Stimulated activated CD8-positive, alpha-beta memory T cell treated with anti-CD3 and anti-CD28 coated beads, Interleukin-15, amount 100 ng/mL, for 48 hours (primary cell): ENCODE results near the gene CRYGS.
"Not testable (repeated sequence)": the region's sequence is repeated elsewhere in the genome, so short reads cannot be mapped to it uniquely, and the experiment has no call there.

Source experiments
- DNase-seq, 2 donors: peaks; one replicate each; pipeline ENCODE4 v3.0.0-alpha.2; 2020; ENCODE audit warnings: low read depth in 2 of 2

Gene CRYGS

GRCh38 chr3:186519021-186519658, 25.0 kb downstream of the CRYGS start:
- DNase-seq, result peak in 1 of 2 donors; percentile 53

- no peak for DNase-seq
Observed at GRCh38 chr3:186517218-186517617, 27.0 kb downstream of the CRYGS start.

DNA sequence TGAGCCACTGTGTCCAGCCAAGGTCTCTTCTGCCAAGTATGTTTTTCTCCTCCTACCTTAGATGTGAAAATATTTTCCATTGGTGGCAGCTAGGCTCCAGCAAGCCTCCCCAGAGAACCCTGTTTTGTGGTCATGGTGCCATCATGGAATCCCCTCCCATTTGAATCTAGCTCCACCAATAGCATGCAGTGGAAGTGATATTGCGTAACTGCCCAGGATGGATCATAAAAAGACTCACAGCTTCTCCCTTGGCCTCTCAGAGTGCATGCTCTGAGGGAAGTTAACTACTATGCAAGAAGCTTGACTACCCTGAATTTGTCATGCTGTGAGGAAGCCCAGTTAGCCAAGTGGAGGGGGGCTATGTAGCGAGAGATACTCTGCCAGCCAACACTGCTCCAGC, 27.5 kb downstream of the CRYGS start:
- no peak for DNase-seq

GRCh38 chr3:186515125-186515524, 29.1 kb downstream of the CRYGS start:
- DNase-seq, result no peak

DNA sequence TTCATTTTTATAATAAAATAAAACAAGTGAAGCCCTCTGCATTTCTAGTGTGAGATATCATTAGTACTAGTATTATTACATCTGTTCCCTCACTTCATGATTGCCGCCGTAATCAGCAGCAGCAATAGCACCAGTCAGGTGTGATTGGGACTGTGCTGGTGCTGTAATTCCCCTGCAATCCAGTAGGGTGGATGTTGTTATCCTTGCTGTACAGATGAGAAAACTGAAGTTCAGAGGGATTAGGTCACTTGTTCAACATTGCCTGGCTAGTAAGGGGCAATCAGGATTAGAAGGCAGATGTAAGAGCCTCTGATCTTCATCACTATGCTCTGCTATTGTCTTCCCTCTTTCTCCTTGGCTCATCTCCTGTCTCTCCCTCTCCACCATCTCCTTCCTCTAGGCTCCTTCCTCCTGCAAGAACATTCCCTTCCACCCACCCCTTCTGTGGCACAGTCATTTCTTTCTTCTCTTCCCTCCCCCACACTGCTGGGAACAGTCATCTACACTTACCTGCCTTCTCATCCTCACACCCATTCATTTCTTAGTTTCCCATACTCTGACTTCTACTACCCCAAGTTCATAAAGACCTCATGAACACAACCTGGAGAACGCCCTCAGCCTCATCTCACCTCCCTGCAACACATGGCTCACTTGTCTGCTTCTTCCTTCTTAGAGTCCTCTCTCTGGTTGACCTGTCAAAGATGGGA, 29.7 kb downstream of the CRYGS start:
- no peak for DNase-seq

DNA sequence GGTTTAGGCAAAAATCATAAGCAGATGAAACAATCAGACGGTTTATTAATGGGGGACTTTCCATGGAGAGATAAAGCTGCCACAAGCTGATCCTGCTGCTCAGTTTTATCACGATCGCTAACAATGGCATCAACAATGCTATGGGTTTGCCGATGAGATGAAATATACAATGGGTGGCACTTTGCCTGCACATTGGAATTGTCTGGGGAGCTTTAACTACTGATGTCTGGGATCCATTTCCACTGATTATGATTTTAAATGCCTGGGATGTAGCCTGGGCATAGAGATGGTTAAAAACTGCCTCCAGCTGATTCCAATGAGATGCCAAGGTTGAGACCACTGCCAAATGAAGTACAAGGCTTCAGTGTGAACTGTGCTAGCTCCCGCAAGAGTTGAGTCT, 30.8 kb downstream of the CRYGS start:
- DNase-seq, result no peak

DNA sequence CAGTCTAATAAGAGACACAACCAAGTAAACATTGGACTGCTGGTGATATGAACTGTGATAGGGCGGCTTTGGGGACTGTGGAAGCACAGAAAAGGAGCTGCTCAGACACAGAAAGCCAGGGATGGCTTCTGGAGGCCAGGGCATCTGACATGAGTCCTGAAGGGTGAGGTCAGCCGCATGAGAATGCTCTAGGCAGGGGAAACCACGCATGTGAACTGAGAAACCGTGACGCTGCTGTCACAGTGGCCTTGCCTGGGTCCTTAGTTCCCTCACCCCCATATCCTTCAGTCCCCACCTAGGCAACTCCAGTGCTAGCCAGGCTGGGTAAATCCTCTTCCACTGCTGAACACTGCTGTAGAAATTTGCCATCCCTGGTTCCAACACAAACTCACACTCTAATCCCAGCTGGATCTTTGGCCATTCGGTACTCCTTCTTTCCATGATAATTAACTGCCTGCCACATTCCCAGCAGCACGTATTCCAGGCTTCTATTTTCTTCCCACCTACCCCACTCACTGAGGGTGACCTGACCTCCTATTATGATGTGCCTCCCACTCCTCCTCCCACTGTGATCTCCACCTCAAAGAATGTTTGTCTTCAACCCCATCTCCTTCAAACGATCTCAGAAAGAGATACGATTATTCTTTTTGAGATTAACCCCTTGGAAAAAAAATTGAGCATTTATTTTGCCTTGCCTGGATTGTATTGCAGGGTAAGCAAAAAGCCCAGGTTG, 31.4 kb downstream of the CRYGS start:
- no peak for DNase-seq

DNA sequence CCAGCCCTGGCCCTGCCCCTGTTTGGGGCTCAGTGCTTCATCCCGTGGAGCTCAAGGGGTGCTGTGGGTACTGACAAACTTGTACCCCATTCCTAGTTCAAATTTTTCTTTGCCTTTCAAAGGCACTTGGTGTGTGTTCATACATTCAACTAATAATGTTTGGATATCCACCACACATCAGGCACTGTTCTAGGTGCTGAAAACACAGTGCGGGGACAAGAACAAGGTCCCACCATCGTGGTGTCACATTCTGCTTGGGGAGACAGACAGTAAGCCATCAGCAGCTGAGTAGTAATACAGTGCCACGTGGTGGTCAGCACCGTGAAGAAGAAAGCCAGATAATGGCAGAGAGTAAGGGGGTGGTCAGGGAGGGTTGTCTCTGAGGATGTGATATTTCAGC, 32.5 kb downstream of the CRYGS start:
- DNase-seq, result no peak

DNA sequence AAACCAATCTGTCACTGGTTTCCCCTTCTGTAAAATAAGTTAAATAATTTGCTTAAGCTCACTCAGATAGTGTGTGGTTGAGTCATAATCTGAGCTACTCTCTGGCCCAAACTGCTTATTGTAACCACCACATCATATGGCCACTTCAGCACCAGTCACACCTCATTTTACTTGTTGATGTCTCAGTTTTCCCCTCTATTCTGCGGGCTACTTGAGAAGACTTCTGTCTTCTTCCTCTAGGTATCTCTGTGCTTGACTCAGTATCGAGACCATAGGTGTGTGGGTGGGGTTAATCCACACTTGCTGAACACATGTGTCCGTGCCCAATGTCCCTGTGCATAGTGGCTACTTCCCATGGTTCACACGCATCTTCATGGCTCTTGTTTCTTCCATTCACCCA, 32.9 kb downstream of the CRYGS start:
- DNase-seq, result no peak

GRCh38 chr3:186510374-186511079, 33.7 kb downstream of the CRYGS start:
- no peak for DNase-seq

GRCh38 chr3:186509423-186509822, 34.8 kb downstream of the CRYGS start:
- no peak for DNase-seq

- DNase-seq, result no peak
Observed at GRCh38 chr3:186506857-186507256, 37.3 kb downstream of the CRYGS start.

GRCh38 chr3:186506191-186506739, 37.9 kb downstream of the CRYGS start:
- DNase-seq, result no peak

DNA sequence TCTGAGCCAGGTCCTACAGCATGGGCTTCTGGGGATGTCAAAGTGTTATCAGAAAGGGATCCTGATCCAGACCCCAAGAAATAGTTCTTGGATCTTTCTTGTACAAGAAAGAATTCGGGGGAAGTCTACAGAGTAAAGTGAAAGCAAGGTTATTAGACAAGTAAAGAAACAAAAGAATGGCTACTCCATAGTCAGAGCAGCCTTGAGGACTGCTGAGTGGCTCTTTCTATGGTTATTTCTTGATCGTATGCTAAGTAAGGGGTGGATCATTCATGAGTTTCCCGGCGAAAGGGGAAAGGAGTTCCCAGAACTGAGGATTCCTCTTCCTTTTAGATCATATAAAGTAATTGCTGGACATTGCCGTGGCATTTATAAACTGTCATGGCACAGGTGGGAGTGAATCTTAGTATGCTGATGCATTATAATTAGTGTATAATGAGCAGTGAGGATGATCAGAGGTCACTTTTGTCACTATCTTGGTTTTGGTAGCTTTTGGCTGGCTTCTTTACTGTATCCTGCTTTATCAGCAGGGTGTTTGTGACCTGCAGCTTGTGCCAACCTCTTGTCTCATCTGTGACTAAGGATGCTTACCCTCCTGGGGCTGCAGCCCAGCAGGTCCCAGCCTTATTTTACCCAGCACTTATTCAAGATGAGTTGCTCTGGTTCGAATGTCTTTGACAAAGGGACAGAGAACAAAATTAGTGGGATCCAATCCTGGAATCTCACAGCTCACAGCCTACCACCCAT, 41.0 kb downstream of the CRYGS start:
- DNase-seq, result no peak

GRCh38 chr3:186502138-186502948, 41.8 kb downstream of the CRYGS start:
- no peak for DNase-seq

- not testable (repeated sequence) for DNase-seq
Observed at GRCh38 chr3:186499949-186500348, 44.2 kb downstream of the CRYGS start.

- not testable (repeated sequence) for DNase-seq
Observed at GRCh38 chr3:186498022-186498421, 46.2 kb downstream of the CRYGS start.

GRCh38 chr3:186497608-186498007, 46.6 kb downstream of the CRYGS start:
- no peak for DNase-seq

GRCh38 chr3:186496635-186497034, 47.5 kb downstream of the CRYGS start:
- DNase-seq, result no peak

- no peak for DNase-seq
Observed at GRCh38 chr3:186496016-186496415, 48.2 kb downstream of the CRYGS start.
